Measurements from ENCODE around the gene TEAD1.

Gene TEAD1

DNA sequence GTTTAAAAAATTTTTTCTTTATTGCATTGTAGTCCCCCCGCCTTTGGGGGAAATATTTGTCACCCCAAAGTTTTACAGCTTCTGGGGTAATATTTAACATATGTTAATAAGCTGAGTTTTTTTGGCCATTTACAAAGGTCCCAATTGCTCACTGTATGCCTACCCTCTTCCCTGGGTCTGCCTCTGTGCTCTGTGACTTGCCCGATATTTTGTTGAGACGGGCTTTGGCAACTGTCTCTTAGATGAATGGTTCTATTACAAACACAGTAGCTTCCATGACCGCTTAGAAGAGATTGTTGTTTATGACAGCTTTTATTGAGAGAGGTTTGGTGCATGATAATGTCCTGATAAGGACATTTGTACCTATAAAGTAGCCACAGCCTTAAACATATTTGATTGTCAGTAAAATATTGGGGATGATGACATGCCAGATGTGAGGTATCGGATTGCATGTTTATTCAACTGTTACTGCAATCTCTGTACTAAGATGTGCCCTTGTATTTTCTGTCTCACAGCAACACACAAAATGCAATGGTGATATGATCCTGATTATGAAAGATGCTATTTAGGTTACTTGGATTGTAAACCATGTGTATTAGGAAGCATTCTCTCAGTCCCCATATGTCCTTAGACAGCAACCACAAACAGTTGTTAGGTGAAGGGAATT lies 103.1 kb downstream of the TEAD1 start:
- Mint-ChIP-seq H3K27ac (no peak overlapping the region), H3K9me3 (no peaks in the 10 kb centered on the region), H3K36me3 (ENCODE audit: low read depth) (no peaks in the 10 kb centered on the region), H3K27me3 (peaks cover 29% of the 10 kb centered on the region), H3K4me1 (ENCODE audit: low read depth) (no peaks in the 10 kb centered on the region), H3K4me3 (no peak overlapping the region)

DNA sequence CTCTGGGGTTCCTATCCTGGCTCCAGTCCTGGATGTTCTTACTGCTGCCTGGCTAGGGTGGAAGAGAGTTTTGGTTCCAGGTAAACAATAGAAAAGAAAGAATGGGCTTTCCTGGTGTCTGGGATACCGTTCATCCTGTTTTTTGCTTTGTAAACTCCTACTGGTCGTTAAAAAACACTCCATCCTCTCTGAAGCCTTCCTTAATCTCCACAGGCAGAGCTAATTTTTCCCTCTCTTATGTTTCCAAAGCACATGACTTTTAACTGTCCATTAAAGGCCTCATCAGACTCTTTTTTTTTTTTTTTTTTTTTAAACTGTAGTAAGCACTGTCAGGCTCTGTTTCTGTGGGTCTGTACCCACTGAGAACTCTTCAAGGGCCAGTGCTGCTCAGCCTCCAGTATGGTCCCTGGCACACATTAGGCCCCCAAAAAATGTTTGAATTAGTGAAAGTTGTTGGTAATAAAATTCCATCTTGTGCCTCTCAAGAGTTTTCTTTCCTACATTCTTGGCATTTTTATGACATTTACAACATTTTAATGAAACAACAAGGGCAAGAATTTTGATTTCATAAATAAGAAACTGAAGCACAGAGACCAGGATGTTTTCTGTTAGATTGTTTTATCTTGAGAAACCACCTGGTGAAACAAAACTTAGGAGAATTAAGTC lies 104.2 kb downstream of the TEAD1 start:
- Mint-ChIP-seq H3K9me3 (no peaks in the 10 kb centered on the region), H3K4me1 (ENCODE audit: low read depth) (no peaks in the 10 kb centered on the region), H3K27me3 (peaks cover 33% of the 10 kb centered on the region), H3K4me3 (no peak overlapping the region), H3K36me3 (ENCODE audit: low read depth) (no peaks in the 10 kb centered on the region), H3K27ac (no peak overlapping the region)

DNA sequence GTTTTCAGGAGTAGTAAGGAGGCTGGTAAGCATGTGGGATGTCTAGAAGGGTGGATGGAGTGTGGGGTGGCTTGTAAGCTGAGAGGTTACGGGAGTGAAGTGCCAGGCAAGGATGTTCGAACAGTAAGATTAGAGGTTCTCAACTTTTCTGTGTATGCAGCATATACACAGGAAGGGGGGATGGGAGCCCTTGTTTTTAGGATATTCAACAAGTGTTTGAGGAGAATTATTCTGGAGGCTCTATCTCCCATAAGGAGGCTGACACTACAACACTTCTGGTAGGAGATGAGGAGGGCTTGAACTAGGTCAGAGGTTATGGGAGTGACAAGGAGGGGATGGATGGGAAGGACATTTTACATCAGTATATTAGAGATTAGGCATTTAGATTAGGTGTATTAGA lies 109.5 kb downstream of the TEAD1 start:
- H3K27ac Mint-ChIP-seq = no peak overlapping the region
- no peak overlapping the region for H3K4me3 Mint-ChIP-seq
- H3K4me1 Mint-ChIP-seq (ENCODE audit: low read depth) = no peaks in the 10 kb centered on the region
- no peaks in the 10 kb centered on the region for H3K36me3 Mint-ChIP-seq (ENCODE audit: low read depth)
- H3K27me3 Mint-ChIP-seq = peaks cover 28% of the 10 kb centered on the region
- H3K9me3 Mint-ChIP-seq = no peaks in the 10 kb centered on the region

DNA sequence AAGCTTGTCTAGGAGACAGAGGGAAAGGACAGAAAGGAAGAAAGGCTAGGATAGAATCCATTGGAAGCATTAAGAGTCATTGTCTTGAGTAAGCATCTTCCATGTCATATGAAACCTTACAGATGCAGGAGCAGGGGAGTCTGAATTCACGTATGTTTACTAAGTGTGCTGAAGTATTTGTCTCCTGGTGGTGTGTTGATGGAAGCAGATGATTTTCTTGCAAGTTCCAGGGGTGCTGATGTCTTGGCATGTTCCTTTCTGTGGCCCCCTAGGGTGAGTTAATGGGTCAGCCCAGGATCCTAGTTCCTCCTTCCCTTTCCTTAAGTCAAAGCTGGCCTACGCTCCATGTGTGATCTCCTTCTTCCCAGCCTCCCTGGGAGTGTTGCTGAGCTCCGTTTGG lies 110.2 kb downstream of the TEAD1 start:
- Mint-ChIP-seq H3K36me3 (ENCODE audit: low read depth) (no peaks in the 10 kb centered on the region), H3K27me3 (peaks cover 24% of the 10 kb centered on the region), H3K27ac (no peak overlapping the region), H3K4me1 (ENCODE audit: low read depth) (no peaks in the 10 kb centered on the region), H3K4me3 (no peak overlapping the region), H3K9me3 (no peaks in the 10 kb centered on the region)

- Mint-ChIP-seq H3K27me3 (peaks cover 20% of the 10 kb centered on the region), H3K4me3 (no peak overlapping the region), H3K27ac (no peak overlapping the region), H3K4me1 (ENCODE audit: low read depth) (no peaks in the 10 kb centered on the region), H3K36me3 (ENCODE audit: low read depth) (no peaks in the 10 kb centered on the region), H3K9me3 (no peaks in the 10 kb centered on the region)
These were observed 110.8 kb downstream of the TEAD1 start for GRCh38 chr11:12784987-12785386.

- no peaks in the 10 kb centered on the region for H3K36me3 Mint-ChIP-seq (ENCODE audit: low read depth)
- no peaks in the 10 kb centered on the region for H3K9me3 Mint-ChIP-seq
- no peak overlapping the region for H3K27ac Mint-ChIP-seq
- no peak overlapping the region for H3K4me3 Mint-ChIP-seq
- peaks cover 20% of the 10 kb centered on the region for H3K27me3 Mint-ChIP-seq
- H3K4me1 Mint-ChIP-seq (ENCODE audit: low read depth) = no peaks in the 10 kb centered on the region
These were observed 111.7 kb downstream of the TEAD1 start for GRCh38 chr11:12785901-12786300.

- Mint-ChIP-seq H3K4me1 (ENCODE audit: low read depth) (no peaks in the 10 kb centered on the region), H3K36me3 (ENCODE audit: low read depth) (no peaks in the 10 kb centered on the region), H3K4me3 (no peak overlapping the region), H3K27me3 (peaks cover 17% of the 10 kb centered on the region), H3K9me3 (no peaks in the 10 kb centered on the region), H3K27ac (no peak overlapping the region)
These were observed 112.2 kb downstream of the TEAD1 start for GRCh38 chr11:12786450-12786849.

- Mint-ChIP-seq H3K27me3 (peaks cover 15% of the 10 kb centered on the region), H3K4me1 (ENCODE audit: low read depth) (no peaks in the 10 kb centered on the region), H3K4me3 (no peak overlapping the region), H3K36me3 (ENCODE audit: low read depth) (no peaks in the 10 kb centered on the region), H3K9me3 (no peaks in the 10 kb centered on the region), H3K27ac (no peak overlapping the region)
These were observed 112.7 kb downstream of the TEAD1 start for GRCh38 chr11:12786891-12787290.

DNA sequence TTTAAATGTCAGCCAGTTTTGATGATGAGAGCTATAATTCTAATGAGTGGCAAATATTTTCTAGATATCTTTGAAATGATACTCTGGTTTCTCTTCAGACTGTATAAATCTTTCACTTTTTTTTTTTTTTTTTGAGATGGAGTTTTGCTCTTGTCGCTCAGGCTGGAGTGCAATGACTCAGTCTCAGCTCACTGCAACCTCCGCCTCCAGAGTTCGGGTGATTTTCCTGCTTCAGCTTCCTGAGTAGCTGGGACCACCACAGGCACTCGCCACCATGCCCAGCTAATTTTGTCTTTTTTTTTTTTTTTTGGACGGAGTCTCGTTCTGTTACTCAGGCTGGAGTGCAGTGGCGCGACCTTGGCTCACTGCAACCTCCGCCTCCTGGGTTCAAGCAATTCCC lies 113.6 kb downstream of the TEAD1 start:
- no peaks in the 10 kb centered on the region for H3K36me3 Mint-ChIP-seq (ENCODE audit: low read depth)

GRCh38 chr11:12789054-12789453 lies 114.8 kb downstream of the TEAD1 start:
- Mint-ChIP-seq H3K36me3 (ENCODE audit: low read depth) (no peaks in the 10 kb centered on the region), H3K9me3 (no peaks in the 10 kb centered on the region), H3K27ac (no peak overlapping the region), H3K4me3 (no peak overlapping the region), H3K27me3 (peaks cover 2% of the 10 kb centered on the region), H3K4me1 (ENCODE audit: low read depth) (no peaks in the 10 kb centered on the region)

More for the DNA sequence above, 113.6 kb downstream of the TEAD1 start:
- H3K27ac Mint-ChIP-seq = no peak overlapping the region
- no peaks in the 10 kb centered on the region for H3K4me1 Mint-ChIP-seq (ENCODE audit: low read depth)
- no peaks in the 10 kb centered on the region for H3K9me3 Mint-ChIP-seq
- H3K4me3 Mint-ChIP-seq = no peak overlapping the region
- peaks cover 9% of the 10 kb centered on the region for H3K27me3 Mint-ChIP-seq

DNA sequence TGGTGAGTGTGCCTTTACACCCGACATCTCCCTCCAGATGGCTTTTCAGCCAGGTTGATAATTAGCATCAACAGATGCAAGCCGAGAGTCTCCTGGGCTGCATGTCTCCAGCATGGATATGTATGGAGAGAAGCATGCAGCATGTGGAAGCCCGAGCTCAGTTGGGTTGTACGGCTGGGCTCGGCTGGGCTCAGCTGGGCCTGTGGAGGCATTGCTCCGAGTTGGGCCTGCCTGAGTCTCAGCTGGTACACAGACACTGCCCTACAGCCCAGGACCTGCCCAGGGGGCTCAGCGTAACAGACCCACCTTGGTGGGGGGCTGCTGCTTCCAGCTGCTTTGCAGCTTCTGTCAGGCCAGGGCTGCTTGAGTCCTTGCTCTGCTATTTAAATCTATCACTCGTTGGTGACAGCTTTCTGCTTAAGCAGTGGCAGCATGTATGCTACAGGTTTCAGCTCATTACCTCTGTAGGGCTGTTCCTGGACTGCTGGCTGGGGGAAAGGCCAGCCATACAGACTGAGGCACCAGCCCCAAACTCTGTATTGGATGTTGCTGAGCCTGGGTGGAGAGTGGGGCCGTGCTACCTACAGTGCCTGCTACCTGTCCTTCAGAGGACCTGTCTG lies 115.5 kb downstream of the TEAD1 start:
- Mint-ChIP-seq H3K9me3 (no peaks in the 10 kb centered on the region), H3K27ac (no peak overlapping the region), H3K36me3 (ENCODE audit: low read depth) (no peaks in the 10 kb centered on the region), H3K27me3 (no peaks in the 10 kb centered on the region), H3K4me3 (no peak overlapping the region), H3K4me1 (ENCODE audit: low read depth) (no peaks in the 10 kb centered on the region)

GRCh38 chr11:12790861-12791616 lies 116.8 kb downstream of the TEAD1 start:
- Mint-ChIP-seq H3K36me3 (ENCODE audit: low read depth) (no peaks in the 10 kb centered on the region), H3K9me3 (no peaks in the 10 kb centered on the region), H3K27me3 (peaks cover 2% of the 10 kb centered on the region), H3K4me3 (no peak overlapping the region), H3K27ac (no peak overlapping the region), H3K4me1 (ENCODE audit: low read depth) (no peaks in the 10 kb centered on the region)

DNA sequence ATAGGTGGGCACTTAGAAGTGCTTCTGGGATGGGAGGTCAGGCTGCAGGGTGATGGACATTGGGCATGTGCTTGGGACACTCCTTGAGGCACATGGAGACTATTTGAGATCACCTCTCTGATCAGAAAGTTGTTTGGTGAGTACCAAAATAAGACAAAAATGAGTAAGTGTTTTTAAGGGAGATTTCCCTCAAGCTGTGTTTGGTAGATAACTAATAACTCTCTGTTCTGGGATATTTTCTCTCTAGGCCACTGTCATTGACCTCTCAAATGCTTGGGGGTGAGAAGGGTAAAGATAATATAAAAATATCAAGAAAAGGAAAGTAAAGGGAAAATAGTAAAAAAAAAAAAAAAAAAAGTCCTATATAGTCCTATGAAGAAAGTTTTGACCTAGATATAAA lies 117.8 kb downstream of the TEAD1 start:
- H3K36me3 Mint-ChIP-seq (ENCODE audit: low read depth) = no peaks in the 10 kb centered on the region
- no peaks in the 10 kb centered on the region for H3K9me3 Mint-ChIP-seq
- no peak overlapping the region for H3K4me3 Mint-ChIP-seq
- no peaks in the 10 kb centered on the region for H3K4me1 Mint-ChIP-seq (ENCODE audit: low read depth)
- H3K27me3 Mint-ChIP-seq = peaks cover 6% of the 10 kb centered on the region
- H3K27ac Mint-ChIP-seq = no peak overlapping the region

- no peaks in the 10 kb centered on the region for H3K36me3 Mint-ChIP-seq (ENCODE audit: low read depth)
- H3K27me3 Mint-ChIP-seq = peaks cover 11% of the 10 kb centered on the region
- no peak overlapping the region for H3K4me3 Mint-ChIP-seq
- H3K27ac Mint-ChIP-seq = no peak overlapping the region
- no peaks in the 10 kb centered on the region for H3K9me3 Mint-ChIP-seq
- no peaks in the 10 kb centered on the region for H3K4me1 Mint-ChIP-seq (ENCODE audit: low read depth)
These were observed 118.4 kb downstream of the TEAD1 start for GRCh38 chr11:12792590-12792989.

- H3K27ac Mint-ChIP-seq = no peak overlapping the region
- no peaks in the 10 kb centered on the region for H3K9me3 Mint-ChIP-seq
- peaks cover 16% of the 10 kb centered on the region for H3K27me3 Mint-ChIP-seq
- H3K36me3 Mint-ChIP-seq (ENCODE audit: low read depth) = no peaks in the 10 kb centered on the region
- no peak overlapping the region for H3K4me3 Mint-ChIP-seq
- H3K4me1 Mint-ChIP-seq (ENCODE audit: low read depth) = no peaks in the 10 kb centered on the region
These were observed 118.8 kb downstream of the TEAD1 start for GRCh38 chr11:12793065-12793464.
